Activated gamma-delta T cell treated with anti-CD3 and anti-CD28 coated beads, Interleukin-2, amount 50 U/mL, for 16 hours (primary cell): ENCODE data around the gene NEU3.
"Not testable (repeated sequence)": the region's sequence is repeated elsewhere in the genome, so short reads cannot be mapped to it uniquely, and the experiment has no call there.

ENCODE experiments used
- DNase-seq: peaks from one replicate; pipeline ENCODE4 v3.0.0-alpha.2; 2020; ENCODE audit warnings: low read depth

NEU3 gene

GRCh38 chr11:74984730-74985129 is 4.0 kb upstream of the NEU3 start:
- no peak for DNase-seq

GRCh38 chr11:74989260-74989638 is 516 bp downstream of the NEU3 start:
- DNase-seq: no peak

GRCh38 chr11:74990150-74990549 is 1.4 kb downstream of the NEU3 start:
- not testable (repeated sequence) for DNase-seq

DNA sequence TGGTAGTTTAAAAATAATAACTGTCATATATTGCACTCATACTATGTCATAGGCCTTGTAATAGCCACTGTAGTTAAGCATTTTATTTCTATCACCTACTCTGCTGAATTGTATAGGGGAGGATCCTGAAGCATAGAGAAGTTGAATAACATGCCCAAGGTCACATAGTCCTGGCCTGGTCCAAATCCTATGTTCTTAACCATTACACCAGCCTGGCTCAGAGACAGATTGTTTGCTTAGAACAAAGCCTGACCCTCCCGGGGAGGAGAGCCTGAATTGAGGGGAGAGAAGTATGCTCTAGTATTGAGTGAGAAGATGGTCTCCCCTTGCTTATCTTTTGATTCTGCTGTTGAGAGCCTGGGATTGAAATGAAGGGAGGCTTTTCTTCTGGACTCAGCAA is 2.2 kb downstream of the NEU3 start:
- DNase-seq: no peak

DNA sequence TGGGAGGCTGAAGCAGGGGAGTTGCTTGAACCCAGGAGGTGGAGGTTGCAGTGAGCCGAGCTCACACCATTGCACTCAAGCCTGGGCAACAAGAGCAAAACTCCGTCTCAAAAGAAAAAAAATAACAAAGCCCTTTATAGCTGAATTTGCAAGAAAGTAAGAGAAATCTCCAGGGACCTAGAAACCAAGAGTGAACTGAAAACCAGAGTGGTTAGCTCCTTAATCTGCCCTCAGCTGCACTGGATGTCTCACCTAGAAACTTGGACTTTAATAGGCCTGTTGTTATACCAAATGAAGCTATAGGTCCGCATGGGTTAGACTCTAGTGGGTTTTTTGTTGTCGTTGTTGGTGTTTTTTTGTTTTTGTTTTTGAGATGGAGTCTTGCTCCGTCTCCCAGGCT is 4.1 kb downstream of the NEU3 start:
- DNase-seq: no peak

DNA sequence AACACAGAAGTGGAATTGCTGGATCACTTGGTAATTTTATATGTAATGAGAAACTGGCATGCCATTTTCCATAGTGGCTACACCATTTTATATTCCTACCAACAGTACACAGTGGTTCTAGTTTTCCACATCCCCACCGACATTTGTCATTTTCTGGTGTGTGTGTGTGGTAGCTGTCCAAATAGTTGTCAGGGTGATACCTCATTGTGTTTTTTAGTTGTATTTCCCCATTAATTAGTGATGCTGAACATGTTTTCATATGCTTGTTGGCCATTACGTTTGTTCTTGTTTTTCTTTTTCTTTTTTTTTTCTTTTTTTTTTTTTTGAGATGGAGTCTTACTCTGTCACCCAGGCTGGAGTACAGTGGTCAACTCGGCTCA is 12.2 kb downstream of the NEU3 start:
- DNase-seq: no peak

- no peak for DNase-seq
Observed at GRCh38 chr11:75001686-75002085, 13.0 kb downstream of the NEU3 start.

GRCh38 chr11:75002516-75002915 is 13.8 kb downstream of the NEU3 start:
- no peak for DNase-seq

- DNase-seq: no peak
Observed at GRCh38 chr11:75004215-75004614, 15.5 kb downstream of the NEU3 start.

DNA sequence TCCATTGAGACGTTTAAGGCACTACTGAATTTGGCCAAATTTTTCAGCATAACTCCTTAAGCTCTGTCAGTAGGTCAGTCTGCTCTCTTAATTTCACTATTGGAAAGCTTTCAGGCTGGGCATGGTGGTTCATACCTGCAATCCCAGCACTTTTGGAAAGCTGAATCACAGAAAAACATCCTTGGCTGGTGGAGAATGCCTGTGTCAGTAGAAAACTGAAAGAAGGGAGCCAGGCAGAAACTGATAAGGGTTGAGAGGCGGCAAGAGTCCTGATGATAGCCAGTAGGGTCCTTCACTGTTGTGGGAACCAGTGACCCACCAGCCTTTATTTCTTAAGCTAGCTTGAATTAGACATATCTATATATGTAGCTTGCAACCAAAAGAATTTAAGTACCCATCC is 22.6 kb downstream of the NEU3 start:
- DNase-seq: no peak

GRCh38 chr11:75011872-75012271 is 23.1 kb downstream of the NEU3 start:
- DNase-seq: no peak

DNA sequence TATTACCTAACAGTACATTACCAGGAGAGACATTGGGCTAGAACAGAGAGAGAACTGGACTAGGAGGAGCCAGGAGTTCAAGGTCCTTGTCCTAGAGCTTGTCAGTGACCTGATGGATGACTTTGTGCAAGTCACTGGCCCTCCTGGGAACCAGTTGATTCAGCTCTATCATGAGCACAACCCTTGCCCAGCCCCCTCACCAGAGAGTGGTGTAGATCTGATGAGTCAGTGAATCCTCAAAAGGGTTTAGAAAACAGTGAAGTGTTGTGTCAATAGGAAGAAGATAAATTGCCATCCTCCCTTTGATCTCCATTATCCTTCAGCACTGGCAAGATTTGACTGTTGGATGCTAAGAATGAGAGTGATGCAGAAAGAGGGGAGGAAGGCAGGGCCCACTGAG is 24.3 kb downstream of the NEU3 start:
- DNase-seq: no peak

DNA sequence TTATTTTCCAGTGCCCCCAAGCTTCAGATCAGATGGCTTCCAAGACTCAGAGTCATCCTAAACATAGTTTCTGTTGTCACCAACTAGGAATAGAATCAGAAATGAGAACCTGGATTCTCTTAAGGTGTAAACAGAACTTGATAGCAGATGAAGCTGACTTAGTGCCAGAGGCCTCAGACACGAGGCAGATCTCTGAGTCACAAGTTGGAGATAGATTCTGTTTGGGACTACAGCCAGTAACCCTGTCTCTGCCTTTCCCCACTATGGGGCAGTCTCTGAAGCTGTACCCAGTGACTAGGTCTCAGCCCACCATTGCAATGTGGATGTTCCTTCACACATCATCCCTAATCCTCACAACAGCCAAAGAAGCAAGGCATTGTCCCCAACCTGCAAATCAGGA is 25.4 kb downstream of the NEU3 start:
- DNase-seq: no peak

DNA sequence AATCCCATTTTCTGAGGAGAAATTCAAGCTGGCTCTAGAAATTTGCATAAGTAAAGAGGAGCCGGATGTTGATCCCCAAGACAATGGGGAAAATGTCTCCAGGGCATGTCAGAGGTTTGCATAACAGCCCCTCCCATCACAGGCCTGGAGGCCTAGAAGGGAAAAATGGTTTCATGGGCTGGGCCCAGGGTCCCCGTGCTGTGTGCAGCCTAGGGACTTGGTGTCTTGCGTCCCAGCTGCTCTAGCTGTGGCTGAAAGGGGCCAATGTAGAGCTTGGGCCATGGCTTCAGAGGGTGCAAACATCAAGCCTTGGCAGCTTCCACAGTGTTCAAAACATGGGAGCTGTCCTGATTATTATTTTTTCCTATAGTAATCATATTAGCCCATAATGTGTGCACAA is 30.5 kb downstream of the NEU3 start:
- DNase-seq: not testable (repeated sequence)

DNA sequence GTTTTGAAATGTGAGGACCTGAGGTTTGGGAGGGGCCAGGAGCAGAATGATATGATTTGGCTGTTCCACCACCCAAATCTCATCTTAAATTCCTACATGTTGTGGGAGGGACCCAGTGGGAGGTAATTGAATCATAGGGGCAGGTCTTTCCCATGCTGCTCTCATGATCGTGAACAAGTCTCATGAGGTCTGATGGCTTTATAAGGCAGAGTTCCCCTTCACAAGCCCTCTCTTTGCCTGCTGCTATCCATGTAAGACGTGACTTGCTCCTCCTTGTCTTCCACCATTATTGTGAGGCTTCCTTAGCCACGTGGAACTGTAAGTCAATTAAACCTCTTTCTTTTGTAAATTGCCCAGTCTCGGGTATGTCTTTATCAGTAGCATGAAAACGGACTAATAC is 31.6 kb downstream of the NEU3 start:
- not testable (repeated sequence) for DNase-seq

DNA sequence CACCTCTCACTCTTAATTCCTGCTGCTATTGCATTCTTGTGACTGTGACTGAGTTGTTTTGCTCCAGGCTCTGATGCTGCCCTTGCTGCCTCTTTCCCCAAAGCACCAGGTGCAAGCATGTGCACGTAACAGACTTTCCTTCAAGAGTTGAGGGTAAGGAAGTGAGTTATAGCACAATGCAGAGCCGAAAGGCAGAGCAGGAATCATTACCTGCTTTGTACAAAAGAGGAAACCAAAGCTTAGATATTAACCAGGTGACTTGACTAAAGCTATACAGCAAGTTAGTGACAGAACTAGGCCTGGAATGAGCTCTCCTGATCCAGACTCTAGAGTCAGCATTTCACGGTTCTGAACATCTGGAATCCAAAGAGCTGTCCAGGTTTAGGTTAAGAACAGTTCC is 33.6 kb downstream of the NEU3 start:
- no peak for DNase-seq

DNA sequence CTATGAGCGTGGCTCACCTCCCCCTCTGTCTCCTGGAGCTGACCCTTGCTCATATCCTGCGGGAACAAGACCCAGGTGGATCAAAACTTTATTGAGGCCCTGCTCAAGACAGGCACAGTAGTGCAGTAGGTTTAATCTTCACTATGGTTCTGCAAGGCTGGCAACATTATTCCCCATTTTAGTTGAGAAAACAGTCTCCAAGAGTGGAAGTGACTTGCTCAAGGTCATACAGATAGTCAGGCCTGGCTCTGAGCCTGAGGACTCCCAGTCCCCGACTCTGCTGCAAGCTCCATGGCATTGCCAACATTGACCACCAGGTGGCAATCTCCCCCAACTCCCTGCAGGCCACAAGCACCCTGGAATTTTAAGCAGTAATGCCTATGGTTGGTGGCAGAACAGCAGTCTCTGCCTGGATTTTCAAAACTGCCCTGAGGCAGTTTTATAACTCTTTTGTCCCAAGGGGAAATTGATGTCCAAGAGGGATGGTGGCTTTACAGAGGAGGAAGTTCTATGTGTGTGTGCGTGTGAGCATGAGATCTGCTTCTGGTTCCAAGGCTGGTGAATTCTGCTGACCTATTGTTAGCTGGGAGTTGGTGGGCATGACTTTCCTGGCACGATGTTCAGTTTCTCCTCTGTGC is 34.1 kb downstream of the NEU3 start:
- peak; percentile 59 for DNase-seq

- DNase-seq: no peak
Observed at GRCh38 chr11:75023446-75024067, 34.8 kb downstream of the NEU3 start.

DNA sequence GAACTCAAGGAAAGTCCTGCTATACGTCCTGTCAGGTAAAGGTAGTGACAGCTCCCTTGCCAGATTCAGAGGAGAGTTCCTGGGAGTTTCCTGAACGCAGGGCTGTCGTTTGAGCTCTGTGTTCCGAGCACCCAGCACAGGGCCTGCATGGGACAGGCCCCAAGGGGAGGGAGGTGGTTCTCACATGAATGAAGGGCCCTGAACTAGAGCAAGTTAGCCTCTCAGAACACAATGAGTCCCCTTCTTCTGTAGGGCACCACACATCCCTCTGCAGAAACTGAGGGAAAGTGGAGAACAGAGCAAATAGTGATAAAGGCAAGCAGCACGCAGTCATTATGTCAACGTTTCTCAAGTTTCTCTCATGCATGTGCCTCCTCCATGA is 35.3 kb downstream of the NEU3 start:
- DNase-seq: no peak

- no peak for DNase-seq
Observed at GRCh38 chr11:75024764-75025211, 36.1 kb downstream of the NEU3 start.

- no peak for DNase-seq
Observed at GRCh38 chr11:75025561-75025960, 36.8 kb downstream of the NEU3 start.

DNA sequence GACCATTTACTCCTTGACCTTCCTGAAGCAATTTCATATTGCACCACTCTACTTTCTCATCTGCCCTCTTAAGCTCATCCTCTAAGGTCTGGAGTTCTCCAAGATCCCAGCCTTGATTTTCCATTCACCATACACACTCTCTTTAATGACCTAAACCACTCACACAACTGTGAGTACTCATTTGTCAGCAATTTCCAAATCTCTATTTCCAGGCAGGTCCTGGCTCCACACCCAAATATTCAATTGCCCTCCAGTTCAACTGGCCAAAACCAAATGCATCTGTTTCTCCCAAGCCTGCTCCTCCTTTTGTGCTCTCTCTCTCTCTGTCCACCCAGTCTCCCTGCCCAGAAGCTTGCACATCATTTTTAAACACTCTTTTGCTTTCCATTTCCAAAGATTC is 39.6 kb downstream of the NEU3 start:
- no peak for DNase-seq

GRCh38 chr11:75028724-75029123 is 40.0 kb downstream of the NEU3 start:
- no peak for DNase-seq
